DMS 273 treated with DMSO at 0.1 percent for 48 hours (cell line): Measurements from ENCODE around the gene PIM3.

Experiments used
- DNase-seq: peaks from one replicate; lab custom pipeline; 2025; lab: John Stamatoyannopoulos, UW

PIM3 gene

DNA sequence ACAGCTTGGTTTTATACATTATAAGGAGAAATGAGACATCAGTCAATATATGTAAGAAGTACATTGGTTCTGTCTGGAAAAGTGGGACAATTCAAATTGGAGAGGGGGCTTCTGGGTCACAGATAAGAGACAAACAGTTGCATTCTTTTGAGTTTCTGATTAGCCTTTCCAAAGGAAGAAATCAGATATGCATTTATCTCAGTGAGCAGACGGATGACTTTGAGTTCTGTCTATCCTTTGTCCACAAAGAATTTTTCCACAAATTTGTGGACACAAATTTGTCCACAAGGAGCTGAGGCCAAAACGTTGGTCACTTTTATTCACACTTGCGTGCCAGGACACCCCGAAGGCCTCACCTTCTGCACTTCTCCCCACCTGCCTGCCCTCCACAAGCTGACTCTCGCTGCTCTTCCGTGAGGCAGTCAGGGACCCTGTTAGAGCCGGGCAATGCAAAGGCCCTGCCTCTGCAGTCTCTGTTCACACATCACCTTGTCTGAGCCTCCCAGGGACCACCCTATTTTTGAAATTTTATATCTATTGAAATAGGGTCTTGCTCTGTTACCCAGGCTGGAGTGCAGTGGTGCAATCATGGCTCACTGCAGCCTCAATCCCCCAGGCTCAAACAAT lies 31.4 kb downstream of the PIM3 start:
- DNase-seq = no peak

DNA sequence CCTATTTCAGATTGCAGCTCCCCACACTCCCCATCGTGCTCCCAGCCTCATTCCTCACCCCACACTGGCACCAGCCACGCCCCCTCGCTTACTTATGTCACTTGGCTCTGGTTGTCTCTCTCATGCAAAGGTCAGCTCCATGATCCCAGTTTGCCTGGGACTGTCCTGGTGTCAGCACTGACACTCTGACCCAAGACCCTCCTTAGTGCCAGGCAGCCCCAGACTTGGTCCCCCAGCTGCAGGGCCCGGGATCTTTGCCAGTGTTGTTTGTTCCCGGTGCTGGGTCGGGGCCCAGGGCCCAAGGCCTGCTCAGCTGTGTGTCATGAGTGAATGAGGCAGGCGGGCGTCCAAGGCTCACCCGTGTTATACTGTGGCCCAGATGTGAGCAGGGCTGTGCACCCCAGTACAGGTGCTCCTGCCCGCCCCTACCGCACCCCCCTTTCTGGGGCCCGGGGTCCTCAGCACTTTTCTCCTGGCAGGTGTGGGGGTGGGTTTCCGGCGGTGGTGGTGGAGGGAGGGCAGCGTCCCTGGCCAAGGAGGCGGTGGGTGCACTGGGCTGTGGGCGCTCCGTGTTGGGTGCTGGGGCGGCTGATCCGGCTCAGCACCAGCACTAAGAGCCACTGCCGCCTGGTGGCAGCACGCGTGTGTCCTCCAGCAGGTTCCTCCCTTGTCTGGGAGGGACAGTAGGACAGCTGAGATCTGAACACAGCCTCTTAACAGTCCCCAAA lies 32.5 kb downstream of the PIM3 start:
- DNase-seq = no peak

DNA sequence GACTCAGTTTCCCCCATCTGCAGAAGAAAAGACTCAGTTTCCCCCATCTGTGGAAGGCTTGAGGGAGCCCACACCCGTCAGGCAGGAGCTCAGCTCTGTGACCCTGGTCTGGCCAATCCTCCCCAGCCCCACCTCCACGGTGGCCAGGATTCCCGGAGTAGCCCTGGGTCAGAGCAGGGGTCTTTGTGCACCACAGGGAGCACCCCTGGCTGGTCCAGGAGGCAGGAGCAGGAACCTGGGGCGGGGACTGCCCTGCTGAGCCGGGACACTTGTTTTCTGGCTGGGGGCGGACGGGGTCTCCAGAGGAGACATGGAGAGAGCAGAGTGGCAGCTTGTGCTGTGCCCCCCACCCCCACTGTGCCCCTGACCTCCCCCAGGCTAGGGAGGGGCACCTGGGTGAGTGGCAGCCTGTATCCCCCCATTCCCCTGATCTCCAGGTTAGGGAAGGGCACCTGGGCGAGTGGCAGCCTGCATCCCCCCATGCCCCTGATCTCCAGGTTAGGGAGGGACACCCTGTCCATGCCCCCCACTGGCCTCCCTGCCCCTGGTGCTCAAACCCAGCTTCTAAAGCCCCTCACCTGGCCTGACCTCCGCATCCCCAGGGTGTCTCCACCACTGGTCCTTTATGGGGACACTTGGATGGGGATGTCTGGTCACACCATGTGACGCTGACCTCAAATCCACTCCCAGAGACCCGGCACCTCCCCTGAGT lies 33.2 kb downstream of the PIM3 start:
- DNase-seq = no peak

DNA sequence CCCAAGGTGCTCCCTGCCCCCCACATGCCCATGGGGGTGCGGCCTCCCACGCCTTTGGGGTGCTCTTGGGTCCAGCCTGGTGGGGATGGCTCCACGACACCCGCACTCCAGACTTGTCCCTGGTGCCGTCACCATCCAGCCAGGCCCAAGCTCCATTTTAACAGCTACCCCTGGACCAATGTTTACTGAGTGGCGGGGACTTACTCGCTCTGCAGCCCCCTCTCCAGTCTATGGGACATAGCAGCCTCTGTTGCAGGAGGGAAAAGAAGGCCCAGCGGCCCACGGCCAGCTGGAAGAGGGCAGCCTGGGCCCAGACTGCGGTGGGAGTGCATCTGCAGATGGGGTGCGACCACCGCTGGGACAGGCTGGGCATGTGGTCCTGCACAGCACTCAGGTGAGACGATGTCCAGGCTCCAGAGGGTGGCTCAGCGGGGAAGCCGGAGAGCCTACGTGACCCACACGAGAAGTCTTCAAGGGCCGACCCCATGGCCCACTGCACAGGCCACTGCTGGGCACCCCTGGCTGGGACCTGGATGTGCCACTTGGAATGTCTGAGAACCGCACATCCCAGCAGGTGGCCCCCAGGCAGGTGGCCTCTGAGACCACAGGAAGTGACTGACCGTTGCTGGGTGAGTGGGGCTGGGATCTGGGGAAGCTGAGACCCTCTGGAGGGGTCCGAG lies 33.9 kb downstream of the PIM3 start:
- no peak for DNase-seq

DNA sequence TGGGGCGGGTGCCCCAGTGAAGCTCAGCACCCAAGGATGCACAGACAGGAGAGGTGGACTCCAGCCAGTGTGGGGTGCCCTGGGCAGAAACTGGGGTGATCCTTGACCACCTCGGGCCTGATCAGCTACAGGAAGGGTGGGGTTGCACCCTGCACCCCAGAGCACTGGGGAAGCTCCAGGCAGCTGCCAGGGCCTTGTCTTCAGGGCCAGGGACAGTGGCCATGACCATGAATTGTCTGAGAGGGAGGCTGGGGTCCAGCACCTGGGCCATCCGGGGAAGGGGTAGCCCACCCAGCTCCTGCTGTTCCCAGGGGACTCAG lies 34.4 kb downstream of the PIM3 start:
- no peak for DNase-seq

DNA sequence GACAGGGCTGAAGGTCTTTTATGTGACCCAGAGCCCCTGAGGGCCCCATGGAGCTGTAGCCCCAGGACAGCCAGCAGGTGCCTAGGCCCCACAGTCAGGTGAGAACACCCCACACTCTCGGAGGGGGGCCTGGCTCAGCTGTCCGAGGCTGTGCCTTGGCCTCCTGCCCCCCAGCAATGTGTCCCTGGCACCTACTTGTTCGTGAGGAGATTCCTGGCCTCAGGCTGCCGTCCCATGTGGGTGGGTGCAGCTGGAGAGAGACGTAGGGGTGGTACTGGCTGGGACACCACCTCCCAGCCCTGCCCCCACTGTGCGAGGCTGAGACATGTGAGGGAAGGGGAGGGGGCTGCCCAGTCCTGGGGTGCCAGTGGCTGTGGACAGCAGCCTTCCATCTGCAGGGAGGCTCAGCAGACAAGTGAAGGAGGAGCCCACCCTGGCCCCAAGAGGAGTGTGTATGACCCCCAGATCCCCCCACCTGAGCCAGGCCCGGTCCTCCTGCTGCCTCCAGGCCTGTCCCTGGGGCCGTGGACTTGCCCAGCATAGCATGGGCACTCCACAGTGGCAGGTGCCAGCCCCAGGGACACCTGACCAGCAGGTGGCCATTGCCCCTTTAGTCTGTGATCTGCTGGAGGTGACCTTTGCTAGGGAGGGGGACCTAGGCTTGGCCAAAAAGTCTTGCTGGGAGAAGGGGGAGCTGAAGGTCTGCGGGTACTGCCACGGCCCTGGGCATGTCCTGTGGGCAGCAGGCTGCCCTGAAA lies 35.0 kb downstream of the PIM3 start:
- DNase-seq = no peak

DNA sequence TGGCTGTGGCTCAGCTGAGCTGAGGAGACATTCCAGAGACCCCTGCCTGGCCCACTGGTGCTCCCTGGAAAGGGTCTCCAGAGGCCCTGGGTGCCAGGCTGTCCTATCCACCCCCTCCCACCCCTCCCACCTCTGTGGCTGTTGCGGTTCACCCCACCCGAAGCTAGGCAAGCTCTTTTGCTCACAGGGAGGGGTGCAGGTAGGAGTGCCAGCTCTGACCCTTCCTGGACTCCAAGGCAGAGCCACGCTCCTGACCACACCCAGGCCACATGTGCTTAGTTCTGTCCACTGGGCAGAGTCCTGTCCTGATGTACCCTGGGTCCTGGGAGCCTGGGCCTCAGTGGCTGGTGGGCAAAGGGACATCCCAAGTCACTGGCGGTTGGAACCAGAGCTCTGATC lies 35.5 kb downstream of the PIM3 start:
- no peak for DNase-seq

DNA sequence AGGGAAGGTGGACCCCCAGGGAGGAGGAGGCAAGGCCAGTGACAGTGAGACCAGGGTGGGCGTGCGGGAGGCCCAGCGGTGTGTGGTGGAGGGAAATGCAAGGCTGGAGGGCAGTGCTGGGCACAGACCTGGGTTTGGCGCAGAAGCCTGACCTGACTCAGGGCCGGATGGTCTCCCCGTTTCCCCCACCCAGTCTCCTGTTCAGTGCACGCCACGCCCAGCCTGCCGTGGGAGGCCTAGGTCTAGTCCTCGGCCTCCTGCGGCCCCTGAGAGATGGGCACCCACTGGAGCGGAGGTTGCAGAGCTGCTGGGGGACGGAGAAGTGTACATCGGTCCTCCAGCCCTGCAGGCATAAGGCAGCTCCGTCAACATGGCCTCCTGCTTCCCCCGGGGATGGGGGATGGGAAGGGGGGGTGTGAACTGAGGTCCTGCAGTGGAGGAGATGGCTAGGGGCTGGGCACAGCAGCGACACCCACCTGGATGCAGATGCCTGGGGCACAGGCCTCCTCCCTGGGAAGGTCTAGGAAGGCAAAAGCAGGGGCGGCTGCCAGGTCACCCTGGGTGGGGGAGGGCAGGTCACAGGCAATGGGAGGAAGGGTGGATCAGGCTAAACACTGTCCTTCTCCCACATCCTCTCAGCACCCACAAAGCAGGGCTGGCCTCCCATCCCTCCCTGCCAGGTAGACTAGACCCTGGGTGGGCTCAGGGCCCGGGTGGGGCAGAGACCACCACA lies 36.1 kb downstream of the PIM3 start:
- DNase-seq = no peak

DNA sequence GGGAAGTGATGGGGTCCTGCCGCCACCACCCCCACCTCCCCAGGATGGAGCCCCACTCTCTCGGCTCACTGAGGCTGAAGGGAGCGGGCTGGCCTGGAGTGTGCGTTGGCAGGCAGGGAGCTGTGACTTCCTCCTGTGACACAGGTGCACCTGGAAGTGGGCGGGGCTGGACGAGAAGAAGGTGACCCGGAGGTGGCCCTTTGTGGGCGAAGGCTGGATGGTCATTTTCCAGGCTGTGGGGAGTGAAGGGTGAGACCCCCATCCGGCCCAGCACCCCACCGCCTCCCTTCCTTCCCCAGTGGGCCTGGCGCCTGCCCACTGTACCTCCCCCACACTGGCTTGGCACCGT lies 36.7 kb downstream of the PIM3 start:
- no peak for DNase-seq

DNA sequence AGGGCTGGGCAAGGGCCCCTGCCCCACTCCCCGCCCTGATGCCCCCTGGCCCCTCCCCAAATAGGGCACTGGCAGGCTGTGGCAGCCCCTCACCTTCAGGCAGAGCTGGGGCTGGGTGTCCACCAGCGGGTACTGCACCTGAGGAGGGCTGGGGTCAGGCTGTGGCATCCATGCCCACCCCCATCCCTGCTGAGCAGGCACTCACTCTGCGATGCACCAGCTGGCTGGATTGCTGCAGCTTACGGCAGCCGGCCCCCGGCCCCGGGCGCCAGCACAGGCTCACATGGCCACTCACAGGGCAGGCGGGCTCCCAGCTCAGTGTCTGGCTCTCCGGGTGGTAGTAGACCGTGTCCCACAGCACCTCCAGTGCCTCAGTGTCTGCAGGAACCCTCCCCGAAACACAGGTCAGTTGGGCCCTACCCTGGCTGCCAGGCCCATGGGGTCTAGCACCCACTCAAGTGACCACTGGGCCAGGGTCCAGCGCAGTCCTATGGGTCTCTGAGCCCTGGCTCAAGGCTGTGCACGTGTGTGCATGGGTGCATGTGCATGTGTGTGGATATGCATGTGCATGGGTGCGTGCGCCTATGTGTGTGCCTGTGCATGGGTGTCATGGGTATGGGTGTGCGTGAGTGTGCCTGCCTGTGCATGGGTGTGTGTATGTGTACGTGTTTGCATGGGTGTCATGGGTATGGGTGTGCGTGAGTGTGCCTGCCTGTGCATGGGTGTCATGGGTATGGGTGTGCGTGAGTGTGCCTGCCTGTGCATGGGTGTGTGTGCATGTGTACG lies 37.6 kb downstream of the PIM3 start:
- no peak for DNase-seq

DNA sequence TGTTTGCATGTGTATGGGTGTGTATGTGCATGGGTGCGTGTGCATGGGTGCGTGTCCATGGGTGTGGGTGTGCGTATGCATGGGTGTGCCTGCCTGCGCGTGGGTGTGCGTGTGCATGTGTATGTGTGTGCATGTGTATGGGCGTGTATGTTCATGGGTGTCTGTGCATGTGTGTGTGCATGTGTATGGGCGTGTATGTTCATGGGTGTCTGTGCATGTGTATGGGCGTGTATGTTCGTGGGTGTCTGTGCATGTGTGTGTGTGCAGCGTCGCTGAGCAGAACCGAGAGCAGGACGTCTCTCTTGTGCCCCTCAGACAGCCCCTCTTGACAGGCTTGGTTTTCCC lies 38.1 kb downstream of the PIM3 start:
- DNase-seq = no peak

DNA sequence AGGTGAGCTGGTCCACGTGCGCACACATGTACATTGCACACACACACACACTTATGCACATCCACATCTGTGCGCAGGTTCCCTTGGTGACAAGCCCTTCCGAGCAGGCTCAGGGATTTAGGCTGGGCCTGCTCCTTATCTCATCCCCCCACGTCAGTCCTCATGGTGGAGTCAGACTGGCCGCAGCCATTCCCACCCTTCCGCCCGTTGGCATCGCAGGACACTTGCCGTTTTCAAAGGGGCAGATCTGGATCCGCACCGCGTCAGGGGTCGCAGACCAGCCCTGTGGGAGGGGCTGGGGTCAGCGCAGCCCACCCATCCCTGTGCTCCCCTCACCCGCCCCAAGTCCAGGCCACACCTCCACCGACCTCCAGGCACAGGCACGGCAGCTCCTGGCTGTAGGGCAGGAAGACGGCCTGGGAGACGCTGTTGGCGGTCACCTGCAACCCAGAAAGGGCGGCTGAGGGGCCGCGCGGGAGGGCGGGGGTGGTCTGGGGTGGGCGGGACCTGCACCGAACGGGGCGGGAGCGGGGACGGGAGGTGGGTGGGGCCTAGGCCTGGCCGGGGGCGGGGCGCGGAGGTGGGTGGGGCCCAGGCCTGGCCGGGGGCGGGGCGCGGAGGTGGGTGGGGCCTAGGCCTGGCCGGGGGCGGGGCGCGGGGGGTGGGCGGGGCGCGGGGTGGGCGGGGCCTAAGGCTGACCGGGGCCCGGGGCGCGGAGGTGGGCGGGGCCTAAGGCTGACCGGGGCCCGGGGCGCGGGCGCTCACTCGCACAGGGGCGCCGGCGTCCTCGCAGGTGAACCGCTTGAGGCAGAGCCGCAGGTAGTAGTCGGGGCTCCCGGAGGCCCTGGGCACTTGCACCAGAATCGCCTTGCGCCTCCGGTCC lies 38.7 kb downstream of the PIM3 start:
- no peak for DNase-seq

DNA sequence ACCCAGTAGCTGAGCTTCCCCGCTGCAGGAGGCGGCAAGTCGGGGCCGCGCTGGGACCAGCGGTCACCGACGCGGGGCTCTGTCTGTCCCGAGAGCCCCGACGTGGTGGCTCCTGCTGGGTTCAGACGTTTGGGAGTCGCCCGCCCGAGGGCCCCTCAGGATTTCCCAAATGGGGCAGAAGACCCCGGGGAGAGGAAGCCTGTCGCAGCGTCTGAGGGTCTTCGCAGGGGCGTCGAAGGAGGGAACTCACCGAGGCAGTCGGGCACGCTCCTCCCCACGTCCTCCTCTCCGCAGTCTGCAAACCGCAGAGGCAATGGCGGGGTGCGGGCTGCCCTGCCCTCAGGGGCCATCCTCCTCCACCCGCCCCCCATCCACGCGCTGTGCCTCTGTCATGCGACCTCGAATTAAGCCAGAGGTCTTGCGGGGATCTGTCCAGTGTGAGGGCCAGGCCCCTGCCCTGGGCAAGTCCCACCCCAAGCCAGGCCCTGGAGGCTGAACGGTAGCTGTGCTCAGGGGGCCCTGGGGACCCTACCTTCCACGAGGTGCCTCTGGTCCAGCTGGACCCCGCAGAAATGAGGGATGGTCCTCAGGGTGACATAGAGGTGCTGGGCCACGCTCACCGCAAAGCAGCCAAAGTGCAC lies 39.5 kb downstream of the PIM3 start:
- no peak for DNase-seq

DNA sequence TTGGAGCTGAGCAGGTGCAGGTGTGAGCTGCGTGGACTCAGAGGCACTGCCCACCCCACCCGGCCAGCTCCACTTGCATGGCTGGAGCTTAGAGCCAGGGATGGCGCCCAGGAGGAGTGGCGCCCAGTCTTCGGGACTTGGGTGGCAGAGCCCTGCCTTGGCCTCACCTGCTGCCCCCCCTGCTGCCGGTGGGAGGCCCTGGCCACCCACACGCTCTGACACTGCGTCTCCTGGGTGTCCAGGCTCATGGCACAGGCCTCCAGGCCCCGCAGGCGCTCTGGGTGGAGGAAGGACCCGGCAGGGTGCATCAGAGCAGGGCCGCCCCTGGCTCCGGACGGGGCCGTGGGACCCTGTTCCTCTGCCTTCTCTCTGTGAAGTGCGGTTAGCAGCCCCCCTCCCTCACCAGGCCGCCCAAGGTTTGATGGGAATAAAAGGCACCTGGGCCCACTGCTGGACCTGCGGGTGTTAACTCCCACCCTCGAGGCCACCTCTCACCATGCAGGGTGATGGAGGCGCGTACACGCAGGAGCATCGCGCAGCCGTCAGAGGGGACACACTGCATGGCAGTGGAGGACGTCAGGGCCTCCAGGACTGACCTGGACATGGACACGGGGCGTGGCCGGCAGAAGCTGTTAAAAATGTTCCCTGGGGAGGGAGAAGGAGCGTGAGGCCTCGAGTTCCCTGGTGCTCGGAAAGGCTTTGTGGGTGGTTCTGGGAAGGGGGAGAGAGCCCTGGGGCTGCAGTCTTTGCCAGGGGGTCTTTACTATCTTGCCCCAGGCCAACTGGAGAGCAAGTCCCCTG lies 40.2 kb downstream of the PIM3 start:
- DNase-seq = no peak

DNA sequence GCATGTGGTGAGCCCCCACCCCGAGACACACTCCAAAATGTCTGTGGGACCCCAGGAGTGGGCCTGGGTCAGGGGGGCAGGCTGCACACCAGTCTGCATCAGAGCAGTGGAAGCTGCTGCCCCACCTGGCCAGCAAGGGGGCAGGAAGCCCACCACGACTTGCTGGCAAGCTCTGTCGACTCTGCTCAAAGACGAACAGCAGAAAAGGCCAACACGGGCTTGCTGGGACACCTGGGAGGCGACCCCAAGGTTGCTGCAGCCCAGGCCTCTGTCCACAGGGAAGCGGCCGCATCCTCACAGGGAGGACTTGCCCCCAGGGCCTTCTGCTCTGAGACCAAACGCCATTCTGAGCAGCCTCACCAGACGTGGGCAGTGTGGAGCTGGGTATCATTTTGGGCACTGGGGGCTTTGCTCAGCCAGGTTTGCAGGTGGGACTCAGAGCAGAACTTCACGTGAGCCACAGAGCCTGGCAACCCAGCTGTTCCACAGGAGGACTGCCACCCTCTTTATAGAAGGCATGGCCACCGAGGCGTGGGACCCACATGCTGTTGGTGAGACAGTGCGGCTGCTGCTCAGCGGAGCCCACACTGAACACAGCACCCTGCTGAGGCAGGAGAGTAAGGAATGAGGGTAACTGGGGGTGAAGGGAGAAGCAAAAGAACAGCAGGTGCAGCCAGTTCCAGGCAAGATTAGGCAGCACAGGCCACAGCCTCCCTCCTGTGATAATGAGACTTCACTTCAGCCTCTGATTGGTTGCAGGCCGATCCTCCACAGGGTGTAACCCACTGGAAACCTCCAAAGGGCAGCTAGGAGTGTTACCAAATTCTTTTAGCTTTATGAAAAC lies 41.0 kb downstream of the PIM3 start:
- no peak for DNase-seq

DNA sequence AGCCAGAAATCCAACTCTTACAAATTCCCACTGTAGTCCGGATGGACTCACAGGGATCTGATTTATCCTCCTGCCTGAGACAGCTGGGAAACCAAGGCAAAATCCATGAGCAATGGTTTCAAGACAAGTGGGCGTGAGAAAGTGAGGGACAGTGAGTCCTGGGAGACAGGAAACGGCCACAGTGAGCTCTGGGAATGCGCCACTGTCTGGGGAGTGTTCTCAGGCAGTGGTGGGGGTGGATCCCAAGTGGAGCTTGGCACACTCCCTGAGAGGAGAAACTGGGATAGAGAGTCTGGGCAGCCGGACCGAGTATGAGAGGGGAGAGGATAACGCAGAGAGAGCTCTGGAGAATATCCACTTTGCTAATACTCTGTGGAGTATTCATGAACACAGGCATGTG lies 42.2 kb downstream of the PIM3 start:
- no peak for DNase-seq

DNA sequence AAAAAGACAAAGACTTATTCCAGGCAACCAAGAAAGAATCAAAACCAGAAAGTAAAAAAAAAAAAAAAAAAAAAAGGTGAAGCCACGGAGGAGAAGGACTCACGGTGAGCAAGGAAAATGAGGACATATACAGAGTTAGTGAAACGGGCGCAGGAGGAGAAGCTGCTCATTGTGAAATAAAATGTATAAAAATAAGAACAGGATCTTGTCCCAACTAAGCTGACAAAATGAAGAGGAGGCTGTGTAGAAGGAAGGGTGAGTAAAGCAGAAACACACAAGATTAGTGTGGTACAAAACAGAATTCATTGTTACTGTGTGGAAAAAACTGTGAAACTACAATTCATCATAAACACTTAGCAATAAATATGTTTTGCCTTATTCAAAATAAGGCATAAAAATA lies 44.3 kb downstream of the PIM3 start:
- DNase-seq = no peak

DNA sequence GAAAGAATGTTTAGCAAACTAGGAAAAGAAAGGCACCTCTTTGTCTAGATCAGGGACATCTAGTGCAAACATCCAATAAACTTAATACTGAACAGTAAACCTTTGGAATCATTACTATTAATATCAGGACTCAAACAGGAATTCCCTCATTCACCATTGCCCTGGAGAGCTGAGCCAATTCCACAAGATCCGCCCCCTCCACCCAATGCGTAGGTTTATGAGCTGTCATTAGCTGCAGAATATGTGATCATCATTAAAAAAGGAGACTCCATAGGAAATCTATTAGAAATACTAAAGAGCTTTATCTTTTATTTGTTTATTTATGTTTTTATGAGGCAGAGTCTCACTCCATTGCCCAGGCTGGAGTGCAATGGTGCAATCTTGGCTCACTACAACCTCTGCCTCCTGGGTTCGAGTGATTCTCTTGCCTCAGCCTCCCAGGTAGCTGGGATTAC lies 46.5 kb downstream of the PIM3 start:
- no peak for DNase-seq
